ENCODE measurements around the gene DLAT.
"Not testable (repeated sequence)": the region's sequence is repeated elsewhere in the genome, so short reads cannot be mapped to it uniquely, and the experiment has no call there.

The DLAT gene

DNA sequence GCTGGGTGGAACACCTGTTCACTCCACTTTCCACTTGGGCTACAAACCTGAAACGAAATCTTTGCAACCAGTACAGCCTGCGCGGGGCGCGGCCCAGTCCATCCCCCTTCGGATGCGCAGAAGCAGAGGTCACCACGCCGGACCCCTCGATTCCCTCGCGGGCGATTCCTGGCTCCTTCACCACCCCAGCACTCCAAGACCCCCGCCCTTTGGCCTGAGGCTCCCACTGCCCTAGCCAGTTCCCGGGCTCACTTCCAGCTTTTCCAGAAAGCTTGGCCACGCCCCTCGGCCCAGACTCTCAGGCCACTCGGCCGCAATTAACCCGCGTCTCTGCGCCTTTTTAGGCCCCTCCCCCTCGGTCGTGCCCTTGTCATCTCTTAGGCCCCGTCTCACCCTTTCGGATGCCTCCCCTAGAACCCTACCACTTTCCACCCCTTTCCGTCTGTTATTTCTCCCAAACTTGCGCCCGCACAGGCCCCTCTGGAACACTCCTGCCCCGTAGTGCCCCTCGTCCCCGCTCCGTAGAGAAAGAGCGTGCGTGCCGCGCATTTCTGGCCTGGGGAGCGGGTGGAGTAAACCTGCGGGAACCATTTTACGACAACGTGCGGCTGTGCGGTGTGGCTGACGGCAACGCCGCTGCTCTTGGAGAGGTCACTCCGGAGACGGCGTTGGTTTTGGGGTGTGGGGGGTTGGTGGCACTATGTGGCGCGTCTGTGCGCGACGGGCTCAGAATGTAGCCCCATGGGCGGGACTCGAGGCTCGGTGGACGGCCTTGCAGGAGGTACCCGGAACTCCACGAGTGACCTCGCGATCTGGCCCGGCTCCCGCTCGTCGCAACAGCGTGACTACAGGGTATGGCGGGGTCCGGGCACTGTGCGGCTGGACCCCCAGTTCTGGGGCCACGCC lies at the start of gene DLAT:
TSS of gene DLAT (plus strand) at position 636 of the 906 bp plus-strand sequence. CDS start at position 701, 65 bp downstream.
- DNase-seq (ENCODE audit: low spot score): peak; percentile 91

GRCh38 chr11:111976119-111976766 lies 49.0 kb upstream of the DLAT start:
- DNase-seq (ENCODE audit: low spot score): no peak

DNA sequence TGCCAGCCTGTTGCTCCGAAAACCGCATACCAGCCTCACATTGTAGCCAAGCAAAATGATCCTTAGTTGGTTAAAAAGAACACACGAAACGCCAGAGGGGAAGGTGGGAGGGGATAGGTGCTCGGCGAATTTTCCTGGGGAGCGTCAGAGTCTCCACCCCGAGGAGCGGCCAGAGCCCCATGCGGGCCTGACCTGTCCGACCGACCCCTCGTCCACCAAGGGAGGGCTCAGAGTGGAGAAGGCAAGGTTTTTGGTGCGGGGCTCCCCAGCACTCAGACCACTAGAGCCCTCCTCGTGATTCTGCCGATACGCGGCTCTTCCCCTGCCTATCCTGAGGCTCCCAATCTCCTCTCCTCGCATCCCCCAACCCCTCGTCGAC lies 48.5 kb upstream of the DLAT start:
- DNase-seq (ENCODE audit: low spot score): no peak

DNA sequence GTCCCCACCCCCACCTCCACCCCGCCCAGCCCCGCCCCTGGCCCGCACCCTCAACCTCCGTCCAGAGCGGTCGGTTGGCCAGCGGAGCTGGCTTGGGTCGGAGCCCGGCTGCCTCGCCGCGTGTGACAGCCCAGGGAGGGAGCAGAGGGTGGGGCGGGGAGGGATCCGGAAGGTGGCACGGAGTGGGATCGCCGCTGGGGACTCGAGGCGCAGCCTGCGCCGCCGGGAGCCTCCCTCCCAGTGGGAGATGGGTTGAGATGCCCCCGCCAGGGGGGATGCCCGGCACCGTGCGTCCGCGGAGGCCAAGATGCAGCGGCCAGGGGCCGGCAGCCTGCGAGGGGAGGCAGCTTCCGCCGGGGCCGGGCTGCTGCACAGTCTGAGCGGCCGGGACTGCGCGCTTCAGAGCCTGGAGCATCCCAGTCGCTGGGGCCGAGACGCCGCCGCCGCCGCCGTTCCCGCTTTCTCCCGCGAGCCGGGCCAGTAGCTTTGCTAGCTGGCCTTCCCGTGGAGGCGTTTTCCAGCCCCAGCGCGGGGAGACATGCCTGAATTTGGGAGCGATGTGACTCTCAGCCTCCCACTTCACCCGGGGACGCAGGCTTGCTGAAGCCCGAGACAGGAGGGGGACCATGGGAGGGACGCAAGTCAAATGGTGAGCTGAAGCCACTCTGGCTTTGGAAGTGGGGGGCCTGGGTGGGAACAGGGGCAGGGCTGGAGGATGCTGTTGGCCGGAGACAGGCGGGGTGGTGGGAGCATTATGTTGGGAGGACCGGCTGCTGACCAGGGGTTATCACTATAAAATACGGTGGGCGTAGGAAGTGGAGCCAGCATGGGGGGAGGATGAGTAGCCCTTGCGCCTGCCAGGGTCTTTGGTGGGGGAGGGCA lies 47.8 kb upstream of the DLAT start:
- DNase-seq (ENCODE audit: low spot score): no peak

- no peak for DNase-seq (ENCODE audit: low spot score)
These were observed 47.0 kb upstream of the DLAT start for GRCh38 chr11:111978028-111978771.

GRCh38 chr11:111980062-111980461 lies 45.1 kb upstream of the DLAT start:
- DNase-seq (ENCODE audit: low spot score): no peak

DNA sequence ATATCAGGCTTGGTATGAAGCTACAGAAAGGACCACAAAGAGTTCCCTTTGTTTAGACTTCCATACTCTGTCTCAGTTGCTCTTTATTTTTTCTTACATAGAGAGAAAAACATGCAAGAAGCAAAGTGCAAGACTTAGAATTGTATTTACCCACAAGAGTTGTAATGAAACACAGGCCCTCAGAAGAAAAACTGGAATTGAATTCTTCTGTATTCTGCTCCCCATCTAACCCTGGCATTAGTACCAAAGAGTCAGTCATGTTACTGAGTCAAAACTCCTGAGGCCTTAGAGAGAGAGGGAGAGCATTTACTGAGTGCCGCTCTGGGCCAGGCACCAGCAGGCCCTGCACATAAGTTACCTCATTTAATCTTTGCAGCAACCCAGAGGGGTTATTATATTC lies 43.9 kb upstream of the DLAT start:
- DNase-seq (ENCODE audit: low spot score): no peak

DNA sequence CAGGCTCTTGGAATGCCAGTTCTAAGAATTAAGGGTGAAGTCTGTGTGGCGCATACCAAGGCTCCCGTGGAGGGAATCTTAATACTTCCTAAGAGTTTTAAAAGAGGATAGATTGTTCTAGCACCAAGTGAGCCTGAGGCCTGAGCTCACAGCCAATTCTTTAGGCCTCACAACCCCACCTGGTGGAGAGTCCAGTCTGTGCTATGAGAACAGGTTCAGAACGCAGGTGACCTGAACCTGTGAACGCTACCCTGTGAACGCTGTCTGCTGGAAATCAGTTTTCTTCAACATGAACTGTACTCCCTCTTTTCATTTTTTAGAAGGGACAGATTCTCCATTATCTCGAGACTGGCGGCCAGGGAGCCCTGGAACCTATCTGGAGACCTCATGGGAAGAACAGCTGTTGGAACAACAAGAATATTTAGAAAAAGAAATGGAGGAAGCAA lies 43.2 kb upstream of the DLAT start:
- DNase-seq (ENCODE audit: low spot score): peak; percentile 25

GRCh38 chr11:111982541-111983186 lies 42.5 kb upstream of the DLAT start:
- no peak for DNase-seq (ENCODE audit: low spot score)

DNA sequence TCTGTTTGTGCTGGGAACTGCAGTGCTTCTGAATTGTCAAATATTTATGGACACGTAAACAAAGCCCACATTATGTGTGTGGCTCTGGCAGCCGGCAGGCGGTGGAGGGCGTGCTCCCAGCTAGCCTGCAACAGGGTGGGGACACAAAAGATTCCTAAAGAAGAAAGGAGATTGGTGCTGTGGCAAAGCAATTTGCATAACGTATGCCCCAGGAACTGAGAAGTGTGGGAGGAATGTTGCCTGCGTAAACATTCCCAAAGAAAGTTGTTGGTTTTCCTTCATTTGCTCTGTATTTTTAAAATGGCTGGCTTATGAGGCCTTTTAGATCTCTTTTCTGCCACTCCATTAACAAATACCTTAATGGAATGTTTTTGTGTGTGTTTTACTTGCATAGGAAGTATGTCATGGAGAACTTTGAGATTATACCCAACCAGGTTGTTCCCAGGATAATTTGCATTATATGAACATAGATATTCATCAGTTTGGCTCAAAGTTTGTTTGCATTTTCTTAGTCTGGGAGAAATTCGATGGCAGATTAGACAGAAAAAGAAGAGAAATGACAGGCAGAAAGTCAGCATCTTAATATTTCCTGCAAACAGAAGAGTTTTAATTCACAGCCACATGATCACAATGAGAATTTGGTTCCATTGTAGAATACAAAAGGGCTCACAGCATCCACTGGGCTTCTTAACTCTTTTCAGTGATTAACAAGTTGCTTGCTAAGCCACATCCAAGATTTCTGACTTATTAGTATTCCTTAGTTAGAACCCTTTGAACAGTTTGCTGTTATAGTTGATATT lies 41.8 kb upstream of the DLAT start:
- DNase-seq (ENCODE audit: low spot score): no peak

DNA sequence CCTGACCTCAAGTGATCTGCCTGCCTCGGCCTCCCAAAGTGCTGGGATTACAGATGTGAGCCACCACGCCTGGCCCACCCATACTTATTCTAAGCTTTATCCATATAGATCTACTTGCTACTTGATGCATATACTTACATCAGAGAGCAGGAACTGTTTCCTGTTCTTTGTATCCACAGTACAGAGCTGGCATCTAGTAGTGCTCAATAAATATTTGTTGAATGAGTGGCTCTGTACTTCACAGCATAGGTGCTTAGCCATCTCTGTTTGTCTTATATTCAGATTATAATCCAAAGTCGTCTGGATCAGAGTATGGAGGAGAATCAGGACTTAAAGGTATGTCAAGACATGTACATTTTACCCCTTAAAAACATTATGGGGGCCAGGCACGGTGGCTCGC lies 38.6 kb upstream of the DLAT start:
- no peak for DNase-seq (ENCODE audit: low spot score)

- no peak for DNase-seq (ENCODE audit: low spot score)
These were observed 34.8 kb upstream of the DLAT start for GRCh38 chr11:111990381-111990780.

DNA sequence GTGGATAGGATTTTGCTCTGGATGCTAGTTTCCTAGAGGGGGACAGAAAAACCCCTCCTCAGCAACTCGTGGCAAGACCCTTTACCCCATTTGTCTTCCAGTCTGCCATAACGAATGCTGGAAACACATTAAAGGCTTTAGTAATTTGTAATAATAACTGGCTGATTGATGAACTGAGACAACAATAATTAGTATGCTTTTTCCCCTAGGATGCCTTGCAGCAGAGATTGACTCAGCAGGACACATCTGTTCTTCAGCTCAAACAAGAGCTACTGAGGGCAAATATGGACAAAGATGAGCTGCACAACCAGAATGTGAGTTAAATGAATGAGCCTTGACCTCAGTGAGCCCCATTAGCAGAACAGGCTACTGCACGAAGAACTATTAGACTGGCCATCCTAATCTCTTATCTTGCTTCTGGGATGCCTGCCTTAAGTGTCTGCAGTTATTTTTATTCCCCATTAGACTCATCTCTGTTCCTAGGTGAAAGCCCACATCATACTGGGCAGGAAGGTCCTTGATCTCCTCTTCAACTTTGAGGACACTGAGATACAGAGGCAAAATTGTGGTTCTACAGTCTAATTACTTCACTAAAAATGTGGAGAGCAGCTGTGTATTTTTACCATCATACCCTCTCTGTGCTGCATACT lies 32.9 kb upstream of the DLAT start:
- DNase-seq (ENCODE audit: low spot score): no peak

GRCh38 chr11:111996129-111996528 lies 29.1 kb upstream of the DLAT start:
- DNase-seq (ENCODE audit: low spot score): no peak

GRCh38 chr11:111996669-111997068 lies 28.5 kb upstream of the DLAT start:
- DNase-seq (ENCODE audit: low spot score): not testable (repeated sequence)

DNA sequence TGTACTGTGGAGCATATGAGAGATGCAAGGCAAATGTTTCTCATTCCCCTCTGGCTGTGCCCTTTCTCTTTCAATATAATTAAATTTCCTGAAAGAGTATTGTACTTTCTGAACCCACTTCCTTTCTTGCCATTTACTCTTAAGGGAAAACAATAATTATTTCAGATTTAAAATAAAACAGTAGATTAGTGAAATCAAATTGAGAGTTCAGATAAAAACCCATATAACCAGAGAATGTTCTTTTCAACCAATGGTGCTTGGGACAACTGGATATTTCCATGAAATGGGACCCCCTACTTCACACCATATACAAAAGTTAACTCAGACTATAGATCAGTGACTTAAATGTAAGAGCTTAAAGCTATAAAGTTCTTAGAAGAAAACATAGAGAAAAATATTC lies 26.1 kb upstream of the DLAT start:
- DNase-seq (ENCODE audit: low spot score): no peak

DNA sequence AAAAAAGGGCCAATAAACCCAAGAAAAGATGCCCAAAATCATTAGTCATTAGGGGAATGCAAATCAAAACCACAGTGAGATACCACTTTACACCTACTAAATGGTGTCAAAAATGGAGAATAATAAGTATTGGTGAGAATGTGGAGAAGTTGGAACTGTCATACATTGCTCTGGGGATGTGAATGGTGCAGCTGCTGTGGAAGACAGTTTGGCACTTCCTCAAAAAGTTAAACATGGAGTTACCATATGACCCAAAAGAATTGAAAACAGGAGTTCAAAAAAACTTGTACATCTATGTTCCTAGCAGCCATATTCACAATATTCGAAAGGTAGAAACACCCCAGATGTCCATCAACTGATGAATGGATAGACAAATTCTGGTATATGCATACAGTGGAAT lies 24.5 kb upstream of the DLAT start:
- no peak for DNase-seq (ENCODE audit: low spot score)

GRCh38 chr11:112002491-112003216 lies 22.6 kb upstream of the DLAT start:
- DNase-seq (ENCODE audit: low spot score): no peak

DNA sequence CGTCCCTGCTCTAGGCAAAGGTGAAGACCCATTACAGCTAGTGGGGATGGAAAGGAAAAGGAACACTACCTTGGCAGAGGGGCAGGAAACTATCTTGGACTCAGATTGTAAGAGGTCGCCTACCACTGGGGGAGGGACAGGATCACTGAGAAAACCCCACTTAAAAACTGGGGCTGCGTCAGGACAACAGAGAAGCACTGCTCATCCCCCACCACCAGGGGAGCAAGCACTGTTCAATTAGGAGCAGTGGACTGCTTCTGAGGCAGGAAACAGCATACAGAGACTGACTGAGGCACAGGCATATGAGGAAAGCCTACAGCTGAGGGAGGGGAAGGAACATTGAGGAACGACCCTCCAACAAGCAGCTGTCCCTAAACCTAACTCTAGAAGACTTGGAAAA lies 20.8 kb upstream of the DLAT start:
- peak; percentile 17 for DNase-seq (ENCODE audit: low spot score)

Measured in activated CD4-positive, alpha-beta T cell treated with anti-CD3 and anti-CD28 coated beads, Interleukin-2, Interleukin-4, amounts not matched to agents 100 ng/mL and 50 ng/mL, durations not matched to agents 16 hours and 8 hours (primary cell).